GM18858 (cell line): ENCODE measurements around the gene RNF207.

Experiments used
- ATAC-seq: cut with Tn5 transposase; IDR thresholded peaks from one replicate; pipeline ENCODE4 v1.9.1; 2021; ENCODE audit not compliant: unreplicated experiment

RNF207 gene

DNA sequence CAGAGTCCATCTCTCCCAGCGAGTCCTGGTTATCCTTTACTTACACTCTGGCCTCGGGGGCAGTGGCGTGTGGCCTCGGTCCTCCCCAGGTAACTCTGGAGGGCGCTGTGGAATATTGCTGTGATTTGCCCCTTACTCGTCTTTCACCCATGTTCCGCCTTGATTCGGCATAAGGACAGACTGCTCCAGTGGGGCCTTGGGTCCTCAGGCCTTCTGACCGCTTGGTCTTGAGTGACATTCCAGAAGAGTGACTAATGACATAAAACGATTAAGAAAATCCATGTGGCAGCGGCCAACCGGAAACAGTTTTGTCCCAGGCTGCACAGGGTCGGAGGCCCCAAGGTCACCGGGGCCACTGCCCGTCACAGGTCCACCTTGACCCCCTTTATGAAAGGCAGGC, 18.8 kb downstream of the RNF207 start:
- no peak for ATAC-seq

DNA sequence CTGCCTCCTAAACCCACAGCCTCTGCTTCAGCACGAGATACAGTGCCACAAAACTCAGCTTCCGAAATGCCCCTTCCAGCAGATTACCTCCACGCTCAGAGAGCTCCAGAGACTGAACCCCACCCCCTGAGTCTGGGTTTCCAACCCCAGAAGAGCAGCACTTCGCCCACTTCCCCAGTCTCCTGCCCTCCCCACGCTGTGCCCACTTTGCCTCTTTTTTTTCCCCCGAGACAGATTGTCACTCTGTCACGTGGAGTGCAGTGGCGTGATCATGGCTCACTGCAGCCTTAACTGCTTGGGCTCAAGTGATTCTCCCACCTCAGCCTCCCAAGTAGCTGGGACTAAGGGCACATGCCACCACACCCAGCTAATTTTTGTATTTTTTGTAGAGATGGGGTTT, 19.7 kb downstream of the RNF207 start:
- ATAC-seq: no peak

DNA sequence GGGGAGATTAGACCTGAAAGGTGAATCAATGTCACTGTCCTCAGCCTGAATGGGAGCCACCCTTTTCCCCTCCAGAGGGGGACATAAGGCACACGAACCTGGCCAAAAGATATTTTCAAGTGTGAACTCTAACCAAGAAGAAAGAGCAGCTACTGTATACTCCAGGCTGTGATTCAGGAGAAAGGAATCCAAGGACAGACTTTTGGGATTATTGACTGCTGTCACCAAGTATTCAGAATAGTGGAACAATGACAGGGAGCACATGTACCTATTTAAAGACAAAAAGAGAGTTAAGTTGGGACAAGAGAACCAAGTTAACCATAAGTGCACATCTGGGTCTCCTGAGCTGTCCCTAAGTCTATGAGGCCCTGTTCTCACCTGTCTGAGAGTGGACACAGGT, 27.5 kb downstream of the RNF207 start:
- ATAC-seq: no peak

DNA sequence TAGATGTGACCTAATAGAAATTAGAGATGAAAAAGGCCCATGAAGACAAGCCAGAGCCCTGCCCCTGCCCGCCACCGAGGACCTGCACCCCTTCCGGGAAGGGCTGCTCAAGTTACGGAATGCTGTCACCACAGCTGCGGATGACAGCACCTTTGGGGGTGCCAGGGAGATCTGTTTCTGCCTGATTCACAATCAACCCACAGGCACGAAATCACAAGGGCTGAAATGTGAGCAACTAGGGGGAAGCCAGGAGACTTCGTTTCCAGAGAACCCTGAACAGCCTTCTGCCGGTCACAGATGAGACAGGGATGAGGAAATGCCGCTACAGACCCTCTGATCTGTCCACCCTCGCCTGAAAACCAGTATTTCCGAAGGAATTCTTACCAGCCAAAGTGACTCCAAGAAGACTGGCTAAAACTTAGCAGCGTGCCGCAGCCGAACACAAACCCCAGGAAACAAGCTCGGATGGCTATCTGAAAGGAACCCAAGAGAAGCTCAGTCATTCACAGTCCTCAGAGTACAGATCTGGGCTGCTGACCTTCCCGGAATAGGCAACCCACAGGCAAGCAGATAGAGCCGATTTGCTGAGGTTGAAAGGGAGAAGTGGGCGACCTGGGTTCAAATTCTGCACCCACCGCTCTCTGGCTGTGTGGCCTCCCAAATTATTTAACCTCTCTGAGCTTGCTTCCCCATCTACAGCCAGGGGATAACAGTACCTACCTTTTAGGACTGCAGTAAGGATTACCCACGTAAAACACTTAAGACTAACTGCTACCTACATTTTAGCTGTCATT, 28.8 kb downstream of the RNF207 start:
- no peak for ATAC-seq

DNA sequence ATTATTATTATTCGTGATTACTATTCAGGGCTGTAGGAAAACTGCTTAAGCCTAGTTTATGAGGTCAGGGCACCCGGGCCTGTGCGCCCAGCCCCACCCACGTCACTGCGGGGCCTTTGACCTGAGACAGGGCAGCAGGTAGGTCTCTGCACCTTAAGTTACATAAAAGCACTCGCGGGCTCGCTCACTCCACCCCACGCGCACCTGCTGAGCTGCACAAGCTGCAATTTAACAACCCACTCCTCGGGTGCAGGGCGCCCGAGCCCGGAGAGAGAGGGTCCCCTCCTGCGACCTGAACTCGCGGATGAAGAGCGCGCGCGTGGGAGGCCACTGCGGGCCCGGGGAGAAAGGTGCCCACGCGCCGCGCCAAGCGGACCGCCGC, 29.4 kb downstream of the RNF207 start:
- ATAC-seq: peak; percentile 18

DNA sequence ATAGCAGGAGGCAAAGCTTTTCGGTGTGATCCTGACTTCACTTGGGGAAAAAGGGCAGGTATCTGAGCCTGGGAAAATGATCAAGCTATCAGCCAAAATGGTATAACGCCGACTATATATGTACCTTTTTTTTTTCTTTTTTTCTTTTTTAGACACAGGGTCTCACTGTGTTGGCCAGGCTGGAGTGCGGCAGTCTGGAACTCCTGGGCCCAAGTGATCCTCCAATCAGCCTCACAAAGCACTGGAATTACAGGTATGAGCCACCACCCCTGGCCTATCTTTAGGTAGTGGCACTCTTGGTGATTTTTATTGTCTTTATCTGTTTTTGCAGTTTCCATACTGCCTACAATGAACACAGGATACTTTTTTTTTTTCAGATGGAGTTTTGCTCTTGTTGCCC, 31.2 kb downstream of the RNF207 start:
- no peak for ATAC-seq

DNA sequence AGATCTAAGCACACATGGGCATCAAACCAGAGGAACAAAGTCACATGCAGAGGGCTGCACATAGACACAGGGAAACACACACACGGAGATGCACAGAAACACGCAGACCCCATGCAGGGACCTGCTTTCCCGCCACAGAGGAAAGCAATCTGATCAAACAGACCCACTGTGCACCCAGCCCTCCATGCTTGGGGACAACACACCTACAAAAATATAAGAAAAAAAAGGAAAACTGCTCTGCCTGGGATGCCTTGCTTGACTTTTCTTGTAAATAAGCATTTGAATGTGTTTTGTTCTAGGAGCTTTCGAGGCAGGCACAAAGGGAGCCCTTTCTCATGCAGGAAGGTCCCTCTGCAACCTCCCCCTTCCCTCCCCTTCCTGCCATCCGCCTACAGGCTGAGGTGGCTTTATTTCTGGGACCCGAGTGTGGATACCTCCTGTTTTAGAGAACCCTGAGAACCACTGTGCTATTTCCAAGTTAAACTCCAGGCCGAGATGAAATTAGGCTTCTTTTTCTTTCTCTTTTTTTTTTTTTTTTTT, 33.4 kb downstream of the RNF207 start:
- ATAC-seq: no peak

DNA sequence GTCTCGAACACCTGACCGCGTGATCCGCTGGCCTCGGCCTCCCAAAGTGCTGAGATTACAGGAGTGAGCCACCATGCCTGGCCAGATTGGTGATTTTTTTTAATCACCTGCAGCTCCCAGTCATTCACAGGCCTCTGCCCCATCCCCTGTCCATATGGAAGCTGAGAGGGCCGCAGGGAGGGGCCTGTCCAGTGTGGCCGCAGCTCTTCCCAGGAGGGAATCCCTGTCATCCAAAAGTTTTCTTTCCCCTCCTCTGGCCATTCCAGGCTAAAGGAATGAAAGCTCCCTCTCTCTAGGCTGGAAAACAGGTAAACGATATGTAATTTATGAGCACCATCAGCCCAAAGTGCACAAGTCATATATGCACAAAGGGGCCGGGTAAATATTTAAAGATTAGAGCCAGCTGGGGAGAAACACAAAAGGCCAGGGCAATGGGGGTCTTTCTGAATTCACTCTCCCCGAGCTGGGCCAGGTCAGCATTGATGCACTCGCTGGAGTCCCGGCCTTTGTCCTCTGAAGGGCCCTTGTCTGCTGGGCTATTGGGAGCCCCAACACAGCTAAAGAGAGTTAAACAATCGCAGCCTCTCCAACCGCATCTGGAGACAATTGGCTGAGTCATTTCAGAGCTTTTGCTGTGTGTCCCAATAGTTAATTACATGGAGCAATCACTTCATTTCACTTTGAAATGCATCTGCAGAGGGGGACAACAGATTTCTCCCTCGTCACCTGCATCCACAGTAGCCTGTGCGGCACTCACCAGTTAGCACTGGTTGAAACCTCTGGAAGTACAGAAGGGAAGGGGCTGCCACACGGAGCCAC, 34.2 kb downstream of the RNF207 start:
- no peak for ATAC-seq

DNA sequence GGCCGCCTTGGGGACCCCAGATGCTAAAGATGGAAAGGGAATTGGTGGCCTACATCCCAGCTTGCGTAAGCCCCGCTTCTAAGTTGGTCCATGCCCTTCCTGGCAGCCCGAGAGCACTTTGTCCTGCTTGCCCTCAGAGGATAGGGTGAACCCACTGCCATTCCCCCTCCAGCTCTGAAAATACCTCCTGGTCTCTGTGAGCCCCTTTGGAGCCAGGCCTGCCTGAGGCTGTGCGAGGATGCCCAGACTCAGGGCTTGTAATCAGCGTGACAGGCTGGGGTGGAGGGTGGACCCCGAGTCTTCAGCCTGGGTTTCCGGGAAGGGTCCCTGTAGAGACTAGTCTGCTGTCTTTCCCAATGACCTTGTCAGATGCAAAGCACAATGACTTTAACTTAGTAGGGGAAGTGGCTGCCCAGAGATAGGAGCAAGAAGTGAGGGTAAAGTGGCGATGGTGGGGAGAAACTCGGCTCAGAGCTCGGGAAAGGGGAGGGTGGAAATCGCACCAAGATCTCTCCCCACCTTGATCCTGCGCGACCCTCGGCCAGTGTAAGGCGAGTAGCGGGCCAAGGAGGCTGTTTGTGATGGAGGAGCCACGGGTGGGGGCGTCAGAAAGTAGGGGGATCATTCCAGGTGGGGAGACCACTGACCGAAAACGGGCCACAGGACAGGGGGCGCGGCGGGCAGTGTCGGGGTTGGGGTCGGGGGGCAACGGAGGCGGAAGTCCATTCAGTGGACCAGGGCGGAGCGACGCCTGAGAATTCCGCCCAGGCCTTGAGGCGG, 35.4 kb downstream of the RNF207 start:
- no peak for ATAC-seq

DNA sequence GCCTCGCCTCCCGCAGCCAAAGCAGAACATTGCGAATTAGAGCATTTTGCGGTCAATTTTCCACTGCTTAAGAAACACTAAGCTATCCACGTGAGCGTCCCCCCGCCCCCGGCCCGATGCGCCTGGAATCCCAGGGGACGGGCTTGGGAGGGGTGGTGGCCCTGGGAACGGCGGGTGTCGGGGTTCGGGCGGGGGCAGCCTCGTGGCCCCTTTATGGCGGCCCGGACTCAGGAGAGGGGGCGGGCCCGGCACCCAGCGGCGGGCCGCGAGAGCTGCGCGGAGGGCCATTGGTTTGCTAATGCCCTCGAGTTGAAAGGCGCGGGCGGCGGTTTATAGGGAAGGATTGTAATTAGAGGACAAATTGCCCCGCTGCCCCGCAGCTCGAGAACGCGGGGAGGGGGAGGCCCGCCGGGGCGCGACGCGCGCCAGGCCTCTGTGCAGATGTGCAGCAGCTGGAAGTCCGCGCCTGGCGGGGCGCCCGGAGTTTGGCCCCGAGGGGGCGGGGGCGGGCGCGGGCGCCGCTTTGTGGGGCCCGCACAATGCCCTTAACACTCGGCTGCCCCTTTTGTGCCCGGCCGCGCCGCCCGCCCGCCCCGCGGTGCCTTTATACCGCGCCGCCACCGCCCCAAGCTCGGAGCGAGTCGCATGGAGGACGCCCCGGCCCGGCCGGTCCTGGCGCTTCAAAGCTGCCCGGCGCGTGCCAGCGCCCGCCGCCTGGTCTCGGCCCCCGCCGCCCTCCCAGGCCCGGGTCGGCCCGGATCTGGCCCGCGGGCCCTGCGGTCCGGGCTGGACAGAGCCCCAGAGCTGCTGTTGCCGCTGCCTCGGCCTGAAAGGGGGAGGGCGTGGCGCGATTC, 36.2 kb downstream of the RNF207 start:
- ATAC-seq: no peak

DNA sequence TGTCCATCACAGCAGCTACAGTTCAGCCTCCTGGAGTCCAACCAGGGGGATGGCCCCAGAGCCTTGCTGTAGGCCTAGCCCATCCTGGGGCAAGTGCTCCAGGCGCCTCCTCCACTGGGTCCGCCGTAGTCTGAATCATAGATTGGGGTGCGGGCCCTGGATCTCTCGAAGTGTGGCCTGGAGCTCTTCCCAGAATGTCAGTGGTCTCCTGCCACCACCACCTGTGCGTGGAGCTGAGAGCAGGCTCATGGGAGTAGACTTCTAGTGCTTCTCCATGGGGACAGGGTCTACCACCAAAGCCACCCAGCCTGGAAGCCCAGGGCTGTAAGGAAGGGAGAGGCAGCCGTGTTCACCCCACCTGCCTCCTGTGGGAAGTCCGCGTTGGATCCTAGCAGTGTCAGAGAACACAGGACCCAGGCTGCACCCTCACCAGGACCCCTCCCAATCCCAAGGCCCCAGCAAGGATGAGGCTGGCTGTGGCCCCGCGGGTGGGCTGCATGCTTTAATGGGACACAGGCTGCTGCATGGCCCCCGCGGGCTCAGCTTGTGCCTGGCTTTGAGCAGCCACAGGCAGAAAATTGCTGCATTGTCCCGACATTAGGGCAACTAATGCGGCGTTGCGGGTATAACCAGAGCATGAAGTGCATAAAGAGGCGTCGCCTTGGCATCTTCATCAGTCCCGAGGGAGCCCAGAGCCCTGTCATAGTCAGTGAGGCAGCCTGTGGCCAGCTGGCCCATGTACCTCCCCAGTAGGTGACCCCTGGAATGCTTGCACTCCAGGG, 37.3 kb downstream of the RNF207 start:
- ATAC-seq: no peak

DNA sequence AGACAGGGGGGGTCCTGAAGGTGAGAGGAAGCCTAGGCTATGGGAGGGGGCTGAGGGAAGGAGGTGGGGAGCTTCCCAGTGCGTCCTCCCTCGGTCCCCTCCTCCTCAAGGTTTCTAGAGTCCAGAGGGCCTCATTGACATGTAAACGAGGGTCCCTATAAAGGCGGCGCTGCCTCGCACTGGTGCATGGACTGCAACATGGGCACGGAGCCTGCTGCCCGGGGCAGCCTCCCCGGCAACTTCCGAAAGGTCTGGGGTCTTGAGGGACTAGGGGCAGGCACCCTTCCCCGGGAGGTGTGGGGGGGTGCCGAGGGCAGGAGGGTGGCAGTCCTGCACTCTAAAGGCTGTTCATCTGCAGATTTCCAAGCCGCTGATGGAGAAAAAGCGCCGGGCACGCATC, 38.1 kb downstream of the RNF207 start, which contains the start of gene HES3:
Gene HES3 (plus strand): TSS at position 187 of the 400 bp plus-strand sequence. CDS start 187 bp downstream, at position 374.
- no peak for ATAC-seq

DNA sequence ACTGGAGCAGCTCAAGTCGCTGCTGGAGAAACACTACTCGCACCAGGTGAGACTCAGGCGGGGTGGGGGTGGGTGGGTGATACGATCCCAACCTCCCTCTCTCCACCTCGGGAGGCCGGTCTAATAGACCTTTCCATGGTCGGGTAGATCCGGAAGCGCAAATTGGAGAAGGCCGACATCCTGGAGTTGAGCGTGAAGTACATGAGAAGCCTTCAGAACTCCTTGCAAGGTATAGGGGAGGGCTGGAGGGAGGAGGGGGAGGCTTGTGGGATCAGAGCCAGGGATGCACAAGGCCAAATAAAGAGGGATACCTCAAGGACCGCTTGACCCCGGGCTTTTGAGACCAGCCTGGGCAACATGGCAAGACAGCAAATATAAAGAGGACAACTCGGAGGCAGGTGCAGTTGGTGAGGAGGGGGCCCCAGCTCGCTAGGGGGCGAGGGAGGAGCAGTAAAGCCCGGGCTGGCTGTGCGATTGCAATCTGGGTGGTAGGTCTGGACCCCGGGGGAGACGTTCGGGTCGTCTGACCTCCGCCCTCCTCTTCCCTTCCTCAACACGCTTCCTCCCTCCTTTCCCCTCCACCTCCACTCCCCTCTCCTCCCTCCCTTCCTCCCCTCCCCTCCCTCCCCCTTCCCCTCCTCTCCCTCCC, 38.6 kb downstream of the RNF207 start:
- no peak for ATAC-seq

DNA sequence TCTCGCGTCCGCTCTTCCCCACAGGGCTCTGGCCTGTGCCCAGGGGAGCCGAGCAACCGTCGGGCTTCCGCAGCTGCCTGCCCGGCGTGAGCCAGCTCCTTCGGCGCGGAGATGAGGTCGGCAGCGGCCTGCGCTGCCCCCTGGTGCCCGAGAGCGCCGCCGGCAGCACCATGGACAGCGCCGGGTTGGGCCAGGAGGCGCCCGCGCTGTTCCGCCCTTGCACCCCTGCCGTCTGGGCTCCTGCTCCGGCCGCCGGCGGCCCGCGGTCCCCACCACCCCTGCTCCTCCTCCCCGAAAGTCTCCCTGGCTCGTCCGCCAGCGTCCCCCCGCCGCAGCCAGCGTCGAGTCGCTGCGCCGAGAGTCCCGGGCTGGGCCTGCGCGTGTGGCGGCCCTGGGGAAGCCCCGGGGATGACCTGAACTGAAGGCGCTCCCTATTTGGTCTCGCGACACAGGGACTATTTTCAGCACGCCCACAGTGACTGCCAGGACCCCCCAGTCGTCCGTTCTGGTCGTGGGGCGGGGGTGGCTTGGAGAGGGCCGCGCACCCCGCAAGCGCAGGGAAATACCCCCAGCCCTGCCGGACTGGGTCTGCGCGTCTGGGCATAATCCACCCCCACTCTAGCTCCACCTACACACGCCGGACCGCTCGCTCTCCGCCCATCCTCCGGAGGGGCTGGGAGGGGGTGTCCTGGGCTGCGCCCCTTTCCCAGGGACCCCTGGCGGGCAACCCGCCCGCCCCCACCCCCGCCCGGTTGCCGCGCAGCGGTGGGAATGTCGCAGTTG, 39.4 kb downstream of the RNF207 start:
- no peak for ATAC-seq

DNA sequence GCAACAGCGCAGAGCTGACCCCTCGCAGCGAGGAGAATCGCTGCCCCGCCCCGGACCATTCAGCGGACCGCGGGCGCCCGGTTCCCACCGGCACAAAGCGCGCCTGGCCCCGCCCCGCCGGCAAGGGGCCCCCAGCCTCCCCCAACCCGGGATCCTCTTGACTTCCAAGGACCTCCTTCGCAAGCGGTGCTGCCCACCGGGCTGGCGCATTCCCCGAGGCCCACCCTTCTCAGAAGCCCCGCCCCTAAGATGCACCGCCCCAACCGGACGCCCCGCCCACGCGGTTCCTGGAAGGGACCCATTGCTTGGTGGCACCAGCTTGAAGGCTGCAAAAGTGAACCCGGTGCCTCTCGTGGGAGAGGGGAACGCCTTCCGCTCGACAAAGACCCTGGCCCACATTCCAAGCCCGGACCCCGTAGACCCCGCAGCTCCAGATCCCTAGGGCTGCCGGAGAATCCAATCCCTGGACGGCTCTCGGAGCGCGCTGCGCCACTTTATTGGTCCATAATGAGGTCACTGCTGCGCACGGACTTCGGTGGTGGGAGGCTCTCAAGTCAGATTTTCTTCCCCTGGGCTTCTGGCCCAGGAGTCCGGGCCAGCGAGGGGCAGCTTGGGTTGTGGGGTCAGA, 40.1 kb downstream of the RNF207 start:
- ATAC-seq: no peak

DNA sequence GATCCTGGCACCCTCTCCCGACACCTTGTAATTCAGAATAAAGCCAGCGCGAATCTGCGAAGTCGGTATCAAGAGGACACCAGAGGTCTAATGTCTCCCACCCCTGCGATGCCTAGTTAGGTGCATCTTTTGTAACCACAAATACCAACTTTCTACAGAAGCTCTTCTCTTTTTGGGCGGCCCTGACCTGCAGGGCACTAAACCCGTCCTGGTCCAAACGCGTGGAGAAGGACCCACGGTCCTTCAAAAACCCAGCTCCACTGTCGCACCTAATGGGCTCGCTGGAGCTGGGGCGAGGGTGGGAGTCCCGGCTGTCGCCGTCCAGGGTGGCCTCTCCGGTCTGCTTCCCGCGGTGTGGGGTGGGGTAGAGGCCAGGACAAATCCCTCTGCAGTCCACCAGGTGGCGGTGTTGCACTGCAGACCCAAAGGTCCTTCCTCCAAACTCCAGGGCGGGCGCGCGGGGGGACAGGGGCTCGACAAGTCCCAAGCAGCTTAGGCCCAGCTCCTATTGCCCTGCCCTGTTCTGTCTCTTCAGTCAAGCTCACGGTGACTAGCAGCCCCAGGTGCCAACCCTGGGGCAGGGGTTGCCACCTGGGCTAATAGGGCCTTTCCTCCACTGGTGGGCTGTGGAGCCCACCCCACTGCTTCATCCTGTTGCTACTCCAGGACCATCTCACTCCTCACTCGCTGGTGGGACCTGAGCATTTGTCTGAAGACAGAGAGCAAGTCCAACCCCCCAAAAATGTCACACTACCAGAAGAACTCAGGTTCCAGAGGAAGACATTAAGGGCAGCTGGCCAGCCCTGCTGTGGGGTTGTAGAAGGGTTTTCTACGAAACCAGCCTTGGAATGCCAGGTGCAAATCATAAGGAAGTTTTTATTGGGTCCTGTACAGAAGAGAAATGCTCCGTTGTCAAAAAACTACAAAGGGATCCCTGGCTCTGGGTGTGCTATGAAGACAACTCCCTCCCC, 40.9 kb downstream of the RNF207 start:
- ATAC-seq: no peak

DNA sequence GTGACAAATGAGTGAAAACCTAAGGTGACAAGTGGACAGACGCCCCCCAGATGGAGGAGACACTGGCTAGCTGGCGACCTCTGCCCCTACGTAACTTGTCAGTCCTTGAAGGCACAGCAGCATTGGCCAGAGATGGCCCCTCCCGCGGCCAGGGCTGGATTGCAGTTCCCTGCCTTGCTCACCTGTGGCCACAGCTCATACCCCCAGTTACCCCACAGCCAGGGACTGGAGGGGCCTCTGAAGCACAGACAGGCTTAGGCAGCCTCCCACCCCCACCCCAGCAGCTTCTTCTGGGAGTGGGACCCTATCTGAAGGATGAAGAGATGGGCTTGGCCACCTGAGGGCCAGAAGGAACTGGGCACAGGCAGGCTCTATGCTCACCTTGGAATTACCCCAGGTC, 41.7 kb downstream of the RNF207 start:
- ATAC-seq: no peak
